Dedifferentiated amniotic fluid mesenchymal stem cell (primary cell): Measurements from ENCODE around the gene MAPK8IP3.

Experiments used
- DNase-seq: peaks from one replicate; pipeline ENCODE4 v3.0.0-alpha.2; 2016; ENCODE audit errors: extremely low spot score

MAPK8IP3 gene

GRCh38 chr16:1762196-1762878 lies 56.3 kb downstream of the MAPK8IP3 start:
- DNase-seq, result no peak

DNA sequence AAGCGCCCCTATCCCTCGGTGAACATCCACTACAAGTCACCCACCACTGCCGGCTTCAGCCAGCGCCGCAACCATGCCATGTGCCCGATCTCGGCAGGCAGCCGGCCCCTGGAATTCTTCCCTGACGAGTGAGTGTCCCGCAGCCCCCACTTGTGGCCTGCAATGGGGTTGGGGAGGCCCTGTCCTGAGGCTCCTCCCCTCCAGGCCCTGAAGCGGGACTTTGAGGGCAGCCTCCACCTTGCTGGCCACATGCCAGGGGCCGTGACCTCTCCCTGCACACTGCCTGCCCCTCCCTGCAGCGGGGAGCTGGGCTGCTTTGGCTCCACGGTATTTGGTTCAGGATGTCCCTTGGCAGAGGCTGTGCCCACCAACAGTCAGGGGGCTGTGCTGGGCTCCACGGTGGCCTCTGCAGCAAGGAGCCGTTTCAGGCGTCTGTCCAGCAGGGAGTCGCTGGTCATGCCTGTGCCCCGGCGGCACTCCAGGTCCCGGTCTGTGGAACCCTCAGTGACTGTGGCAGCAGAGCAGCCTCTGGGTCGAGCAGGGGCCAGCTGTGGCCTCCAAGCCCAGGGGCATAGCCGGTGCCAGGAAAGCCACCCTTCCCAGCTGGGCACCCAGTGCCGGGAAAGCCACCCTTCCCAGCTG lies 57.0 kb downstream of the MAPK8IP3 start:
- DNase-seq, result no peak

DNA sequence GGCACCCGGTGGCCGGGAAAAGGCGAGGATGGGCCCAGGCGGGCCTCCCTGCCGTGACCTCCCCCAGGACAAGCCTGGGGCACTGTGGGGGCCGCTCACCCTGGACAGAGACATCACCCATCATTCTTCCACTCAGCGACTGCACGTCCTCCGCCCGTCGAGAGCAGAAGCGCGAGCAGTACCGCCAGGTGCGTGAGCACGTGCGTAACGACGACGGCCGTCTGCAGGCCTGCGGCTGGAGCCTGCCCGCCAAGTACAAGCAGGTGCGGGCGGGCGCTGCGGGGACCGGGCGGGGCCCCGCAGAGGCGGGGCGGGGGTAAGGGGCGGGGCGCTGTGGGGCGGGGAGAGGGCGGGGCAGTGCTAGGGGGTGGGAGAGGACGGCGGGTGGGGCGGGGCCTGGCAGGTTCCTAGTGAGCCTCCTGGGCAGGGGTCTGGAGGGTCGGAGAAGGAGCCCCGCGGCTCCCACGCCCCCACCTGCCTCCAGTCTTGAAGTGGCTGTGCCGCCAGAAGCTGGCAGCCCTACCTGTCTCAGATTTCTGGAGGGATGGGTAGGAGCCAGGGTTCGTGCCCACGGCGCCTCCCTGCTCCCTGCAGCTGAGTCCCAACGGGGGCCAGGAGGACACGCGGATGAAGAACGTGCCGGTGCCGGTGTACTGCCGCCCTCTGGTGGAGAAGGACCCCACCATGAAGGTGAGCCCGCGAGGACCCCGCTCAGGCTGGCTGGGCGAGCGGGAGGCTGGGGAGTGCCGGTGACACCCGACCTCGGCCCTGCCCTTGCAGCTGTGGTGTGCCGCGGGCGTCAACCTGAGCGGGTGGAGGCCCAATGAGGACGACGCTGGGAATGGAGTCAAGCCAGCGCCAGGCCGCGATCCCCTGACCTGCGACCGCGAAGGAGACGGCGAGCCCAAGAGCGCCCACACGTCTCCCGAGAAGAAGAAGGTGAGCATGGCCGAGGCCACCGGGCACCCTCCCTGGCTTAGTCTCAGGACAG lies 57.8 kb downstream of the MAPK8IP3 start:
- DNase-seq, result no peak

DNA sequence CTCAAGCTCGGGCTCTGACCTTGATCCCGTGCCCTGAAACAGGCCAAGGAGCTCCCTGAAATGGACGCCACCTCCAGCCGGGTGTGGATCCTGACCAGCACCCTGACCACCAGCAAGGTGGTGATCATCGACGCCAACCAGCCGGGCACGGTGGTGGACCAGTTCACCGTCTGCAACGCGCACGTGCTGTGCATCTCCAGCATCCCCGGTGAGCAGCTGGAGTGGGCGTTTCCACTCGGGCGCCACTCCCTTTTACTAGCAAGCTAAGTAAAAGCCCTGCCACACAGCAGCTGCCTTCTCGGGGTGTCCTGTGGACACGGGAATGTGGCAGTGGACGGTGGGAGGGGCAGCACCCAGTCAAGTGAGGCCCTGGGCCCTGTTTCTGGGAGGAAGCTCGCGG lies 59.0 kb downstream of the MAPK8IP3 start:
- no peak for DNase-seq

DNA sequence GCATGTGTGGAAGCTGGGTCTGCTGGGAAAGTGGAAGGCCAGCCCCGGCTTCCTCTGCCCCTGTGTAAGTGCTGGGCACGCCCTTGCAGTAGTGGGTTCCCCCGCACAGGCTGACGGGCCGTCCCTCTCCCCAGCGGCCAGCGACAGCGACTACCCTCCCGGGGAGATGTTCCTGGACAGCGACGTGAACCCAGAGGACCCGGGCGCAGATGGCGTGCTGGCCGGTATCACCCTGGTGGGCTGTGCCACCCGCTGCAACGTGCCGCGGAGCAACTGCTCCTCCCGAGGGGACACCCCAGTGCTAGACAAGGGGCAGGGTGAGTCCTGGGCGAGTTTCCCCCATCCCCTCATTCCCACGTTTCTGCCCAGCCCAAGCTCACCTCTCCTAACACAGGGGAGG lies 59.8 kb downstream of the MAPK8IP3 start:
- DNase-seq, result no peak

DNA sequence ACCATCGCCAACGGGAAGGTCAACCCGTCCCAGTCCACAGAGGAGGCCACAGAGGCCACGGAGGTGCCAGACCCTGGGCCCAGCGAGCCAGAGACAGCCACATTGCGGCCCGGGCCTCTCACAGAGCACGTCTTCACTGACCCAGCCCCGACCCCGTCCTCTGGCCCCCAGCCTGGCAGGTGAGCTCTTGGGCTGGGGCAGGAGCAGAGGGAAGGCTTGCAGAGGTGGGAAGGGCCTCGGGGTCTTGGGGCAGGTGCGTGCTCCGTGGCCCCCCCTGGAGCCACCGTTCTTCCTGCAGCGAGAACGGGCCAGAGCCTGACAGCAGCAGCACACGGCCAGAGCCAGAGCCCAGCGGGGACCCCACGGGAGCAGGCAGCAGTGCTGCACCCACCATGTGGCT lies 60.2 kb downstream of the MAPK8IP3 start:
- no peak for DNase-seq

GRCh38 chr16:1766701-1767100 lies 60.7 kb downstream of the MAPK8IP3 start:
- no peak for DNase-seq

GRCh38 chr16:1767116-1767994 lies 61.4 kb downstream of the MAPK8IP3 start:
- no peak for DNase-seq

- no peak for DNase-seq
These were observed 62.2 kb downstream of the MAPK8IP3 start for GRCh38 chr16:1768061-1768766.

- DNase-seq, result no peak
These were observed 62.9 kb downstream of the MAPK8IP3 start for GRCh38 chr16:1768767-1769401.

GRCh38 chr16:1769402-1770300 lies 63.7 kb downstream of the MAPK8IP3 start:
- DNase-seq, result no peak

- DNase-seq, result no peak
These were observed 64.6 kb downstream of the MAPK8IP3 start for GRCh38 chr16:1770328-1771187.

- DNase-seq, result peak; percentile 28
These were observed 65.3 kb downstream of the MAPK8IP3 start, which contains the start of gene NME3 for GRCh38 chr16:1771188-1771863. NME3 (minus strand) TSS chr16:1771543; CDS start chr16:1771534, 9 bp downstream.

GRCh38 chr16:1771864-1772361 lies 65.9 kb downstream of the MAPK8IP3 start:
- no peak for DNase-seq

DNA sequence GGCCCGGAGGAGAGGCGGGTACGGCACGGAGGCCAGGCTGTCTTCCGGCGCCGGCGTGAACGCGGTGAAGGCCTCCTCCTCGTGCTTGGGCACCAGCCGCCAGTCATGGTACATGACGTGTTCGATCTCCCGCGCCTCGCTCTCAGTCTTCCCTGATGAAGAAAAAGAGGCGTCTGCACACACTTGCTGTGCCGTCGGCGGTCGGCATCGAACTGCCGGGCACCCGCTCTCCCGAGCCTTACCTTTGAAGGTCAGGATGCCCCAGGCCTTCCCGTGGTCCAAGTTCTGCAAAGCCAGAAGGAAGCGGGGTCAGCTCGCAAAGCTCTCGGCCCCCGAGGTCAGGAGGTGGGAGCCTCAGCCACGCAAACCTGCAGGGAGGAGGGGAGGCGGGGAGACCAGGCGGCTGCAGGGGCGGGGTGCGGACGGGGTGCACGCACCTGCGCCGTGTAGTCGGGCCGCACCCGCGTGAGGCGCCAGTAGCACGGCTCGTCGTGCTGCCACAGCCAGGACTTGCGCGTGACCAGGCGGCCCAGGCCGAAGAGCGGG lies 66.4 kb downstream of the MAPK8IP3 start, which contains the start of gene EME2:
TSS of gene EME2 (plus strand) at position 449 of the 546 bp plus-strand sequence. CDS start 418 bp downstream, outside the sequence.
- DNase-seq, result no peak

DNA sequence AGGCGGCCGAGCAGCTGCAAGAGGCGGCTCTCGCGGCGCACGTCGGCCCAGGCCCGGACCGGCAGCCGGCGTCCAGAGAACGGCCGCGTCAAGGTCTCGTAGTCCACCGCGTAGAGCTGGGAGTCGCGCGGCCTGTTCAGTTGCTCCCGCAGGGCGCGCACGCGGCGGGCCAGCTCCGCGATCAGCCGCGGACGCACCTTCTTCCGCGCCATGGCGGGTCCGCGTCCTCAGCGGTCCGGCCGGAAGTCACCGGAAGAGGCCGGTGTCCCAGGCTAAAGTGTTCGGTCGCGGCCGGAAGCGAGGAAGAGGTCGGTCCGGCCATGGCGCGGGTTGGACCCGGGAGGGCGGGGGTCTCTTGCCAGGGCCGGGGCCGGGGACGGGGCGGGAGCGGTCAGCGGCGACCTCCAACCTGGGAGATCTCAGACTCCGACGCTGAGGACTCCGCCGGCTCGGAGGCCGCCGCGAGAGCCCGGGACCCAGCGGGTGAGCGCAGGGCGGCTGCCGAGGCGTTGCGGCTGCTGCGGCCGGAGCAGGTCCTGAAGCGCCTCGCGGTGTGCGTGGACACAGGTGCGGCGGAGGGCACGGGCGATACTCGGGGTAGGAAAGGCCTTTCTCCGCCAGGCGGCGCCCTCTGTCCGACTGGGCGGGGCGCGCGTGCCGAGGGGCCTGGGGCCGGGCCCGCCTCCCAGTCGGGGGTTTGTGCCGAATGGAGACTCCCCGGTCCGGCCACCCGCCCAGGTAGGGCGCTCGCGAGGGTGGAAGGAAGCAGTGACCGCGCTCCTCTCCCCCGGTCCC lies 67.1 kb downstream of the MAPK8IP3 start, which contains the start of gene MRPS34:
TSS of gene MRPS34 (minus strand) at position 227 of the 795 bp plus-strand sequence. CDS start at position 212, 15 bp downstream.
- DNase-seq, result peak; percentile 77
